Neural cell (in vitro differentiated cells): ENCODE measurements around the gene GPR146. TPM values are rescaled to one million over a fixed set of nuclear protein-coding genes. Genes with fewer than 3 reads are reported as not detected.
A peak's percentile ranks its signal among the peaks of the same experiment; 100 is the strongest.

Experiments used
- H2AFZ ChIP-seq: fragments of 200-600, 300-800 bp; sonication (generic), shearing (Covaris generic); 2 replicates; pipeline ENCODE4 v1.6.0; 2014; ENCODE audit warnings: low read depth, mild to moderate bottlenecking, antibody characterized with exemption, low read length, moderate library complexity
- H3F3A ChIP-seq: fragments of 200-600 bp; shearing (Covaris generic); 2 replicates; pipeline ENCODE4 v1.6.1; 2016; ENCODE audit warnings: mild to moderate bottlenecking, moderate library complexity, mixed read lengths, antibody characterized with exemption, low read length; ENCODE audit not compliant: insufficient read depth, poor library complexity, severe bottlenecking
- H3K27ac ChIP-seq: fragments of 200-600, 300-800 bp; sonication (generic), shearing (Covaris generic); 2 replicates; pipeline ENCODE4 v1.5.1; 2014; ENCODE audit warnings: mild to moderate bottlenecking, low read length, moderate library complexity
- H3K27me3 ChIP-seq: fragments of 300-800, 200-600 bp; sonication (generic), shearing (Covaris generic); 2 replicates; pipeline ENCODE4 v1.6.0; 2014; ENCODE audit warnings: mild to moderate bottlenecking, low read depth, low read length, moderate library complexity; ENCODE audit not compliant: insufficient read depth
- H3K36me3 ChIP-seq: fragments of 300-800, 200-600 bp; sonication (generic), shearing (Covaris generic); 2 replicates; pipeline ENCODE4 v1.5.1; 2014; ENCODE audit warnings: mild to moderate bottlenecking, antibody characterized with exemption, low read length, moderate library complexity; ENCODE audit not compliant: insufficient read depth
- H3K4me2 ChIP-seq: fragments of 300-800, 200-600 bp; sonication (generic), shearing (Covaris generic); 2 replicates; pipeline ENCODE4 v1.6.0; 2014; ENCODE audit warnings: mild to moderate bottlenecking, low read length
- H3K4me3 ChIP-seq: fragments of 300-800, 200-600 bp; sonication (generic), shearing (Covaris generic); 2 replicates; pipeline ENCODE4 v1.5.1; 2014; ENCODE audit warnings: mild to moderate bottlenecking, low read length, moderate library complexity
- H3K79me2 ChIP-seq: fragments of 200-600 bp; shearing (Covaris generic); replicated peaks from 2 replicates; pipeline ENCODE4 v1.6.0; 2014; ENCODE audit warnings: mild to moderate bottlenecking, low read length, moderate library complexity; ENCODE audit not compliant: insufficient read depth
- H3K9ac ChIP-seq: fragments of 300-800, 200-600 bp; sonication (generic), shearing (Covaris generic); 2 replicates; pipeline ENCODE4 v1.6.1; 2016; ENCODE audit warnings: mild to moderate bottlenecking, low read length, mixed read lengths
- H3K9me2 ChIP-seq: fragments of 200-600 bp; shearing (Covaris generic); 2 replicates; pipeline ENCODE4 v1.6.1; 2016; ENCODE audit warnings: mild to moderate bottlenecking, low read length, mixed read lengths; ENCODE audit not compliant: insufficient read depth
- H3K9me3 ChIP-seq: fragments of 200-600, 300-800 bp; sonication (generic), shearing (Covaris generic); 2 replicates; pipeline ENCODE4 v1.6.1; 2016; ENCODE audit warnings: mild to moderate bottlenecking, mixed run types, low read length, moderate library complexity, mixed read lengths
- H4K20me1 ChIP-seq: fragments of 200-600 bp; shearing (Covaris generic); 2 replicates; pipeline ENCODE4 v1.6.1; 2016; ENCODE audit warnings: mild to moderate bottlenecking, mixed run types; ENCODE audit not compliant: insufficient read depth
- EP300 ChIP-seq: fragments of 450-650 bp; conservative IDR thresholded peaks from 2 replicates; pipeline ENCODE4 v1.6.1; 2014; ENCODE audit warnings: antibody characterized with exemption, mild to moderate bottlenecking, moderate library complexity; ENCODE audit not compliant: poor library complexity, severe bottlenecking
- EZH2 ChIP-seq: fragments of 200-600, 300-800 bp; shearing (Covaris generic), sonication (generic); IDR thresholded peaks from 2 replicates; pipeline ENCODE4 v1.6.1; 2014; ENCODE audit warnings: antibody characterized with exemption, low read length, borderline replicate concordance, mild to moderate bottlenecking; ENCODE audit not compliant: insufficient read depth, poor library complexity, severe bottlenecking
- MXI1 ChIP-seq: fragments of 450-650 bp; conservative IDR thresholded peaks from 2 replicates; pipeline ENCODE4 v1.6.1; 2014; ENCODE audit warnings: antibody characterized with exemption, mild to moderate bottlenecking; ENCODE audit not compliant: poor library complexity, severe bottlenecking
- POLR2AphosphoS5 ChIP-seq: IDR thresholded peaks from 2 replicates; pipeline ENCODE4 v1.6.1; 2012
- RAD21 ChIP-seq: fragments of 450-650 bp; conservative IDR thresholded peaks from 2 replicates; pipeline ENCODE4 v1.6.1; 2014; ENCODE audit warnings: antibody characterized with exemption, mild to moderate bottlenecking, moderate library complexity
- SMC3 ChIP-seq: fragments of 450-650 bp; conservative IDR thresholded peaks from 2 replicates; pipeline ENCODE4 v1.6.1; 2014; ENCODE audit warnings: antibody characterized with exemption, mild to moderate bottlenecking, moderate library complexity; ENCODE audit not compliant: poor library complexity
- TAF1 ChIP-seq: IDR thresholded peaks from 2 replicates; pipeline ENCODE4 v1.6.1; 2012; ENCODE audit warnings: low read depth
- polyA plus RNA-seq: library from polyadenylated mRNA; depleted of rRNA; stranded (reverse); fragments of >200 nt; gene quantifications from 2 replicates; pipeline ENCODE4 v1.2.3, GENCODE V29; 2014
- TF ChIP-seq, protein P1 (sequence below): fragments of 450-650 bp; IDR thresholded peaks from 2 replicates; pipeline ENCODE4 v1.5.1; 2014; ENCODE audit warnings: antibody characterized with exemption, mild to moderate bottlenecking, moderate library complexity; ENCODE audit not compliant: poor library complexity, severe bottlenecking
- TF ChIP-seq, protein P2 (sequence below): IDR thresholded peaks from 2 replicates; pipeline ENCODE4 v1.6.1; 2012; ENCODE audit warnings: borderline replicate concordance

Gene GPR146
- polyA plus RNA-seq, 1 donor from 2014 or later: not detected

DNA sequence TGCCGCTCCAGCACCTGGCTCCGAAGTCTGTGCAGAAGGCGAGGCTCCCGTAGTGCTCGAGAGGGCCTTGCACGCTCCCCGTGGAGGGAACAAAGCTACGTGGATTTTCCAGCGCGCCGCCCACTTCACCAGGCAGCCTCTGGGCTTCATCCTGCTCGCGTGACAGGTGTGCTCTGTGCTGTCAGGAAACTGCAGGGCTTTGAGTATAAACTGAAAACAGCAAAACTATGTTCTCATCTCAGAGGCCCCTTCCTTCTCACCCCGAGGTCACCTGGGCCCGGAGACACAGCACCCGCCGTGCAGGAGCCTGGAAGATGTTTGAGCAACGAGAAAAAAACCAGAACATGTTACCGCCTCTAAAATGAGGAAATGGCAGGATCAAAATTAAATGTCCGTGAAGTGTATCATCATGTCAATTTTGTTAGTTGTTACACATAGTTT, 17.6 kb upstream of the GPR146 start:
- Histone ChIP-seq H2AFZ (no peak overlapping the region), H3F3A (no peaks in the 10 kb centered on the region), H3K27ac (peak overlapping the region; percentile 17), H3K27me3 (no peaks in the 10 kb centered on the region), H3K9me3 (peaks cover 4% of the 10 kb centered on the region), H3K9ac (peak overlapping the region; percentile 88), H4K20me1 (peaks cover 13% of the 10 kb centered on the region), H3K4me2 (peak overlapping the region; percentile 18), H3K4me3 (peak overlapping the region; percentile 91), H3K79me2 (peaks cover 55% of the 10 kb centered on the region), H3K9me2 (no peaks in the 10 kb centered on the region), H3K36me3 (peaks cover 11% of the 10 kb centered on the region)
- TF ChIP-seq EZH2 (no peak), SMC3 (no peak), RAD21 (no peak), MXI1 (no peak), POLR2AphosphoS5 (no peak), EP300 (no peak)
- TF ChIP-seq, protein P1, sequence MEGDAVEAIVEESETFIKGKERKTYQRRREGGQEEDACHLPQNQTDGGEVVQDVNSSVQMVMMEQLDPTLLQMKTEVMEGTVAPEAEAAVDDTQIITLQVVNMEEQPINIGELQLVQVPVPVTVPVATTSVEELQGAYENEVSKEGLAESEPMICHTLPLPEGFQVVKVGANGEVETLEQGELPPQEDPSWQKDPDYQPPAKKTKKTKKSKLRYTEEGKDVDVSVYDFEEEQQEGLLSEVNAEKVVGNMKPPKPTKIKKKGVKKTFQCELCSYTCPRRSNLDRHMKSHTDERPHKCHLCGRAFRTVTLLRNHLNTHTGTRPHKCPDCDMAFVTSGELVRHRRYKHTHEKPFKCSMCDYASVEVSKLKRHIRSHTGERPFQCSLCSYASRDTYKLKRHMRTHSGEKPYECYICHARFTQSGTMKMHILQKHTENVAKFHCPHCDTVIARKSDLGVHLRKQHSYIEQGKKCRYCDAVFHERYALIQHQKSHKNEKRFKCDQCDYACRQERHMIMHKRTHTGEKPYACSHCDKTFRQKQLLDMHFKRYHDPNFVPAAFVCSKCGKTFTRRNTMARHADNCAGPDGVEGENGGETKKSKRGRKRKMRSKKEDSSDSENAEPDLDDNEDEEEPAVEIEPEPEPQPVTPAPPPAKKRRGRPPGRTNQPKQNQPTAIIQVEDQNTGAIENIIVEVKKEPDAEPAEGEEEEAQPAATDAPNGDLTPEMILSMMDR: no peak
- TF ChIP-seq, protein P2, sequence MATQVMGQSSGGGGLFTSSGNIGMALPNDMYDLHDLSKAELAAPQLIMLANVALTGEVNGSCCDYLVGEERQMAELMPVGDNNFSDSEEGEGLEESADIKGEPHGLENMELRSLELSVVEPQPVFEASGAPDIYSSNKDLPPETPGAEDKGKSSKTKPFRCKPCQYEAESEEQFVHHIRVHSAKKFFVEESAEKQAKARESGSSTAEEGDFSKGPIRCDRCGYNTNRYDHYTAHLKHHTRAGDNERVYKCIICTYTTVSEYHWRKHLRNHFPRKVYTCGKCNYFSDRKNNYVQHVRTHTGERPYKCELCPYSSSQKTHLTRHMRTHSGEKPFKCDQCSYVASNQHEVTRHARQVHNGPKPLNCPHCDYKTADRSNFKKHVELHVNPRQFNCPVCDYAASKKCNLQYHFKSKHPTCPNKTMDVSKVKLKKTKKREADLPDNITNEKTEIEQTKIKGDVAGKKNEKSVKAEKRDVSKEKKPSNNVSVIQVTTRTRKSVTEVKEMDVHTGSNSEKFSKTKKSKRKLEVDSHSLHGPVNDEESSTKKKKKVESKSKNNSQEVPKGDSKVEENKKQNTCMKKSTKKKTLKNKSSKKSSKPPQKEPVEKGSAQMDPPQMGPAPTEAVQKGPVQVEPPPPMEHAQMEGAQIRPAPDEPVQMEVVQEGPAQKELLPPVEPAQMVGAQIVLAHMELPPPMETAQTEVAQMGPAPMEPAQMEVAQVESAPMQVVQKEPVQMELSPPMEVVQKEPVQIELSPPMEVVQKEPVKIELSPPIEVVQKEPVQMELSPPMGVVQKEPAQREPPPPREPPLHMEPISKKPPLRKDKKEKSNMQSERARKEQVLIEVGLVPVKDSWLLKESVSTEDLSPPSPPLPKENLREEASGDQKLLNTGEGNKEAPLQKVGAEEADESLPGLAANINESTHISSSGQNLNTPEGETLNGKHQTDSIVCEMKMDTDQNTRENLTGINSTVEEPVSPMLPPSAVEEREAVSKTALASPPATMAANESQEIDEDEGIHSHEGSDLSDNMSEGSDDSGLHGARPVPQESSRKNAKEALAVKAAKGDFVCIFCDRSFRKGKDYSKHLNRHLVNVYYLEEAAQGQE: no peak

- TF ChIP-seq POLR2AphosphoS5: no peak
- no peak for TF ChIP-seq MXI1
- TF ChIP-seq RAD21: no peak
- TF ChIP-seq TAF1: no peak
- no peak for TF ChIP-seq EZH2
- TF ChIP-seq, protein P2: no peak
- TF ChIP-seq EP300: no peak
- TF ChIP-seq, protein P1: no peak
- no peak for TF ChIP-seq SMC3
- Histone ChIP-seq H3K4me3 (peak overlapping the region; percentile 91), H3K4me2 (peak overlapping the region; percentile 18), H3F3A (no peaks in the 10 kb centered on the region), H3K27ac (peak overlapping the region; percentile 92), H3K79me2 (peaks cover 55% of the 10 kb centered on the region), H3K27me3 (no peaks in the 10 kb centered on the region), H3K9me2 (no peaks in the 10 kb centered on the region), H3K9me3 (no peaks in the 10 kb centered on the region), H3K9ac (peak overlapping the region; percentile 88), H4K20me1 (peaks cover 13% of the 10 kb centered on the region), H3K36me3 (peaks cover 11% of the 10 kb centered on the region), H2AFZ (no peak overlapping the region)
These were observed 16.9 kb upstream of the GPR146 start for GRCh38 chr7:1027242-1028043.
